ENCODE measurements around the gene ABLIM2.

DNA sequence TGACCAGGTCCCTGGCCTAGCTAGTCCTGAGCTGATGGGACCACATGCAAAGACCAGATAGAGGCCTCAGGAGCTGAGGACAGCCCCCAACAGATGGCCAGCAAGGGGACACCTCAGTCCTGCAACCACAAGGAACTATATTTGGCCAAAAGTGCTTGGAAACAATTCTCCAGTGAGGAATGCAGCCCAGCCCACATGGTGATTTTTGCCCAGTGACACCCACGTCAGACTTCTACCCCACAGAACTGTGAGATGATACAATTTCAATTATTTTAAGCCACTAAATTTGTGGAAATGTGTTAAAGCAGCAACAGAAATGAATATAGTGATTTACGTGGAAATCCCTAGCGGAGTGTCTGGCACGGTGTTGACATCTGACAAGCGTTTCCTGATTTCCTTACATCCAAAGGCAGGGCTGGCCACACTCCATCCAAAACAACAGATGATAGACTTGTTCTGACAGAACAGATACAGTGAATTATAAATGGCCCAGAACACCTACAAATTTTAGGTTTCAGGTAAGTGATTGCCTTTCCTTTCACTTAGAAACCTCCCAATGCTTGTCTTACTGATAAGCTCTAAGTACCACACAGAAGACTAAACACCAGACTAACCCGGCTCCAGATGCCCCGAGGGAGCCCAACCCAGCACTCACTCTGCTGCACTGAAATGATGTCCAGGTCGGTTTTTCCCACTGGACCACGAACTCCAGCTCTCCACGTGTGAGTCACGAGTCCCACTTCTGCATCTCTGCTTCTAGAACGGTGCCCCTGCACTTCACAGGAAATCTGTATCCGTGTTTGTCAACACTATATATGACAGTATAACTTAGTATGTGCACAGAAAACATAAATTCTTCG lies 224.7 kb downstream of the ABLIM2 start:
- TF ChIP-seq, protein P1, sequence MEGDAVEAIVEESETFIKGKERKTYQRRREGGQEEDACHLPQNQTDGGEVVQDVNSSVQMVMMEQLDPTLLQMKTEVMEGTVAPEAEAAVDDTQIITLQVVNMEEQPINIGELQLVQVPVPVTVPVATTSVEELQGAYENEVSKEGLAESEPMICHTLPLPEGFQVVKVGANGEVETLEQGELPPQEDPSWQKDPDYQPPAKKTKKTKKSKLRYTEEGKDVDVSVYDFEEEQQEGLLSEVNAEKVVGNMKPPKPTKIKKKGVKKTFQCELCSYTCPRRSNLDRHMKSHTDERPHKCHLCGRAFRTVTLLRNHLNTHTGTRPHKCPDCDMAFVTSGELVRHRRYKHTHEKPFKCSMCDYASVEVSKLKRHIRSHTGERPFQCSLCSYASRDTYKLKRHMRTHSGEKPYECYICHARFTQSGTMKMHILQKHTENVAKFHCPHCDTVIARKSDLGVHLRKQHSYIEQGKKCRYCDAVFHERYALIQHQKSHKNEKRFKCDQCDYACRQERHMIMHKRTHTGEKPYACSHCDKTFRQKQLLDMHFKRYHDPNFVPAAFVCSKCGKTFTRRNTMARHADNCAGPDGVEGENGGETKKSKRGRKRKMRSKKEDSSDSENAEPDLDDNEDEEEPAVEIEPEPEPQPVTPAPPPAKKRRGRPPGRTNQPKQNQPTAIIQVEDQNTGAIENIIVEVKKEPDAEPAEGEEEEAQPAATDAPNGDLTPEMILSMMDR (conservative IDR thresholded peaks at IDR 0.05 in 1 of 2, IDR thresholded peaks at IDR 0.05 in 1 of 2; ENCODE audit: extremely low read depth in 1 of 2, insufficient read depth in 1 of 2, low read depth in 1 of 2, low read length in 2 of 2): no peak
- TF ChIP-seq EZH2 (IDR thresholded peaks at IDR 0.05; ENCODE audit: borderline replicate concordance, low read length): no peak

Measured in mammary epithelial cell (primary cell).